Prostate gland (tissue), 2 donors: ENCODE results near the gene RING1.

Source experiments
- CTCF ChIP-seq, 4 experiments: fragments of 200-600 bp in 2 of 4; fragments of 450-650 bp in 2 of 4; sonication (generic) in 2 of 4; IDR thresholded peaks; 1 replicate in 3 of 4; 2 replicates in 1 of 4; pipeline ENCODE4 v1.5.1; 2016 to 2019; ENCODE audit warnings: antibody characterized with exemption in 4 of 4, mild to moderate bottlenecking in 2 of 4, moderate library complexity in 2 of 4
- POLR2AphosphoS5 ChIP-seq: sonication (generic); formaldehyde crosslinking; IDR thresholded peaks from one replicate; pipeline ENCODE4 v1.6.1; 2017; ENCODE audit warnings: antibody characterized with exemption

DNA sequence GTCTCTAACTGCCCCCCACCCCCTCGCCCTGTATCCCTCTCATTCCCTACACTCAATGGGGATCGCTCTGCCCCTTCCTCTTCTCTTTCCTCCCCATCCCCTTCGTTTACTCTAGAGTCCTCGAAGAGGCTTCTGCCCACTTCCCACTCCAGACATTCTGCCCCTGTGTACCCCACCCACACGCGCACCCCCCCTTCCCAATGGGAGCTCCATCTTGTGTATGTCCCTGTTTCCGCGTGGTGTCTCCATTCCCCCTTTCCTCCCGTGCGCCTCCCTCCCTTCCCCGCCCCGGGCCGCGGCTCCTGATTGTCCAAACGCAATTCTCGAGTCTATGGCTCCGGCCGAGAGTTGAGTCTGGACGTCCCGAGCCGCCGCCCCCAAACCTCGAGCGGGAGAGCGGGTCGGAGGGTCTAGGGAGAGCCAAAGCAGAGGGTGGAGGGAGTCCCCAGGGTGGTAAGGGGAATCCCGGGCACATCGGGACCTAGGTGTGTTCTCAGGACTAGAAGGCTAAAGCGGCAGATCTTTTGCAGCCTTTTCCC, 679 bp upstream of the RING1 start:
- TF ChIP-seq CTCF (IDR thresholded peaks at IDR 0.05) = no peak
- TF ChIP-seq POLR2AphosphoS5 = no peak
